HepG2 (cell line): ENCODE measurements around the gene PIK3IP1. TPM values are rescaled to one million over a fixed set of nuclear protein-coding genes. Genes with fewer than 3 reads are reported as not detected.

Experiments
- BCL3 ChIP-seq: sonication (generic); formaldehyde crosslinking; IDR thresholded peaks from 2 replicates; pipeline ENCODE4 v1.5.1; 2020; ENCODE audit warnings: mild to moderate bottlenecking, missing genetic modification reagents, moderate library complexity
- CTCF ChIP-seq: sonication (generic); formaldehyde crosslinking; IDR thresholded peaks from 2 replicates; pipeline ENCODE4 v1.5.0; 2020; ENCODE audit warnings: mild to moderate bottlenecking, missing genetic modification reagents, moderate library complexity
- FLYWCH1 ChIP-seq: sonication (generic); formaldehyde crosslinking; IDR thresholded peaks from 2 replicates; pipeline ENCODE4 v1.8.1; 2023; ENCODE audit warnings: mild to moderate bottlenecking, missing genetic modification reagents
- HIC2 ChIP-seq: sonication (generic); formaldehyde crosslinking; IDR thresholded peaks from 2 replicates; pipeline ENCODE4 v1.9.0; 2022; ENCODE audit warnings: low read depth, missing genetic modification reagents
- MBD4 ChIP-seq: IDR thresholded peaks from 2 replicates; pipeline ENCODE4 v1.6.1; 2012; ENCODE audit warnings: low read length, inconsistent platforms, borderline replicate concordance
- SATB2 ChIP-seq: sonication (generic); formaldehyde crosslinking; IDR thresholded peaks from 2 replicates; pipeline ENCODE4 v1.5.0; 2020; ENCODE audit warnings: missing genetic modification reagents
- TEAD3 ChIP-seq: optimal IDR thresholded peaks from 2 replicates; pipeline ENCODE3; 2016; ENCODE audit warnings: borderline replicate concordance
- TP53 ChIP-seq: sonication (generic); formaldehyde crosslinking; conservative IDR thresholded peaks from 2 replicates; pipeline ENCODE4 v1.4.0; 2020; ENCODE audit warnings: missing genetic modification reagents
- ZGPAT ChIP-seq: IDR thresholded peaks from 2 replicates; pipeline ENCODE4 v1.6.1; 2016; ENCODE audit warnings: mild to moderate bottlenecking
- ZKSCAN1 ChIP-seq: fragments of 150-350 bp; IDR thresholded peaks from 2 replicates; pipeline ENCODE4 v1.6.1; 2014; ENCODE audit warnings: low read length
- ZNF12 ChIP-seq: sonication (generic); formaldehyde crosslinking; IDR thresholded peaks from 2 replicates; pipeline ENCODE4 v1.5.0; 2020; ENCODE audit warnings: missing genetic modification reagents
- ZNF510 ChIP-seq: sonication (generic); formaldehyde crosslinking; IDR thresholded peaks from 2 replicates; pipeline ENCODE4 v1.4.0; 2020; ENCODE audit warnings: low read depth, mild to moderate bottlenecking, missing genetic modification reagents
- ZNF562 ChIP-seq: sonication (generic); formaldehyde crosslinking; IDR thresholded peaks from 2 replicates; pipeline ENCODE4 v1.8.0; 2022; ENCODE audit warnings: missing genetic modification reagents, borderline replicate concordance
- ZNF710 ChIP-seq: sonication (generic); formaldehyde crosslinking; IDR thresholded peaks from 2 replicates; pipeline ENCODE4 v1.5.0; 2020; ENCODE audit warnings: mild to moderate bottlenecking, missing genetic modification reagents, borderline replicate concordance
- ZSCAN29 ChIP-seq: sonication (generic); formaldehyde crosslinking; conservative IDR thresholded peaks from 2 replicates; pipeline ENCODE4 v1.4.0; 2020; ENCODE audit warnings: mild to moderate bottlenecking, missing genetic modification reagents
- polyA plus RNA-seq, 8 experiments: library from polyadenylated mRNA; depleted of rRNA in 3 of 8; stranded (reverse) in 7 of 8; unstranded in 1 of 8; fragments of >200 nt; fragmentation: Illumina TruSeq in 4 of 8; extraction: Trizol in 4 of 8; gene quantifications; 2 replicates each; pipeline versions ENCODE4 v1.2.1 to v1.2.3, GENCODE V29; 2011 to 2016; ENCODE audit warnings: low read depth in 4 of 8, missing spikeins in 1 of 8, mixed read lengths in 1 of 8; ENCODE audit not compliant: insufficient read depth in 1 of 8
- total RNA-seq, 5 experiments: library from RNA; depleted of rRNA; stranded (reverse); fragments of >200 nt; fragmentation: Illumina TruSeq; extraction: Trizol; gene quantifications; 2 replicates each; pipeline ENCODE4 v1.2.3, GENCODE V29; 2016; ENCODE audit warnings: low read depth in 1 of 5
- TF ChIP-seq, protein P1 (sequence below): sonication (generic); formaldehyde crosslinking; IDR thresholded peaks from 2 replicates; pipeline ENCODE4 v1.4.0; 2020; ENCODE audit warnings: missing genetic modification reagents
- TF ChIP-seq, protein P2 (sequence below): sonication (generic); formaldehyde crosslinking; IDR thresholded peaks from 2 replicates; pipeline ENCODE4 v1.9.0; 2021; ENCODE audit warnings: missing genetic modification reagents, borderline replicate concordance

PIK3IP1 gene
- total and polyA plus RNA-seq, 2 of the 13 experiments (the other 11 are each of a cell fraction or from before 2014, with no cell fraction given) = 1.3 to 2.5 TPM

GRCh38 chr22:31292236-31292989 is at the start of gene PIK3IP1 (continued):
- TF ChIP-seq ZNF710 (CRISPR knock-in tag) (no peak), ZSCAN29 (0 out of 2 replicates have a peak, but pooled peaks have one; percentile 54), FLYWCH1 (no peak), CTCF (peak; percentile 83), ZNF562 (CRISPR knock-in tag) (no peak), ZNF510 (CRISPR knock-in tag) (no peak), ZGPAT (CRISPR knock-in tag) (peak; percentile 48; the same call in 1 of the 2 replicates), TEAD3 (CRISPR knock-in tag) (peak; percentile 71), ZKSCAN1 (no peak), MBD4 (no peak), ZNF12 (CRISPR knock-in tag) (0 out of 2 replicates have a peak, but pooled peaks have one; percentile 16), BCL3 (CRISPR knock-in tag) (no peak), TP53 (CRISPR knock-in tag) (no peak), SATB2 (no peak), HIC2 (CRISPR knock-in tag) (no peak)
- TF ChIP-seq, protein P1, sequence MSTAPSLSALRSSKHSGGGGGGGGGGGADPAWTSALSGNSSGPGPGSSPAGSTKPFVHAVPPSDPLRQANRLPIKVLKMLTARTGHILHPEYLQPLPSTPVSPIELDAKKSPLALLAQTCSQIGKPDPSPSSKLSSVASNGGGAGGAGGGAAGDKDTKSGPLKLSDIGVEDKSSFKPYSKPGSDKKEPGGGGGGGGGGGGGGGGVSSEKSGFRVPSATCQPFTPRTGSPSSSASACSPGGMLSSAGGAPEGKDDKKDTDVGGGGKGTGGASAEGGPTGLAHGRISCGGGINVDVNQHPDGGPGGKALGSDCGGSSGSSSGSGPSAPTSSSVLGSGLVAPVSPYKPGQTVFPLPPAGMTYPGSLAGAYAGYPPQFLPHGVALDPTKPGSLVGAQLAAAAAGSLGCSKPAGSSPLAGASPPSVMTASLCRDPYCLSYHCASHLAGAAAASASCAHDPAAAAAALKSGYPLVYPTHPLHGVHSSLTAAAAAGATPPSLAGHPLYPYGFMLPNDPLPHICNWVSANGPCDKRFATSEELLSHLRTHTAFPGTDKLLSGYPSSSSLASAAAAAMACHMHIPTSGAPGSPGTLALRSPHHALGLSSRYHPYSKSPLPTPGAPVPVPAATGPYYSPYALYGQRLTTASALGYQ (CRISPR knock-in tag) = peak; percentile 35; the same call in 1 of the 2 replicates
- TF ChIP-seq, protein P2, sequence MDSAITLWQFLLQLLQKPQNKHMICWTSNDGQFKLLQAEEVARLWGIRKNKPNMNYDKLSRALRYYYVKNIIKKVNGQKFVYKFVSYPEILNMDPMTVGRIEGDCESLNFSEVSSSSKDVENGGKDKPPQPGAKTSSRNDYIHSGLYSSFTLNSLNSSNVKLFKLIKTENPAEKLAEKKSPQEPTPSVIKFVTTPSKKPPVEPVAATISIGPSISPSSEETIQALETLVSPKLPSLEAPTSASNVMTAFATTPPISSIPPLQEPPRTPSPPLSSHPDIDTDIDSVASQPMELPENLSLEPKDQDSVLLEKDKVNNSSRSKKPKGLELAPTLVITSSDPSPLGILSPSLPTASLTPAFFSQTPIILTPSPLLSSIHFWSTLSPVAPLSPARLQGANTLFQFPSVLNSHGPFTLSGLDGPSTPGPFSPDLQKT (CRISPR knock-in tag) = no peak
